Loucy (cell line): Measurements from ENCODE around the gene LOXL1.
A peak's percentile ranks its signal among the peaks of the same experiment; 100 is the strongest.

Source experiments
- H2AFZ ChIP-seq: fragments of 200-600 bp; sonication (generic); 2 replicates; pipeline ENCODE4 v1.6.0; 2016; ENCODE audit warnings: antibody characterized with exemption, mild to moderate bottlenecking, low read length, moderate library complexity
- H3F3A ChIP-seq: fragments of 200-600 bp; 2 replicates; pipeline ENCODE4 v1.6.0; 2016; ENCODE audit warnings: antibody characterized with exemption, low read depth, mild to moderate bottlenecking
- H3K27me3 ChIP-seq: fragments of 200-600 bp; sonication (generic); 2 replicates; pipeline ENCODE4 v1.6.1; 2014; ENCODE audit warnings: low read length, mild to moderate bottlenecking; ENCODE audit not compliant: insufficient read depth, poor library complexity, severe bottlenecking
- H3K36me3 ChIP-seq: fragments of 200-600 bp; sonication (generic); 2 replicates; pipeline ENCODE4 v1.6.1; 2016; ENCODE audit warnings: low read length; ENCODE audit not compliant: insufficient read depth
- H3K4me1 ChIP-seq: fragments of 200-600 bp; sonication (generic); 2 replicates; pipeline ENCODE4 v1.5.1; 2014; ENCODE audit warnings: low read length, mild to moderate bottlenecking; ENCODE audit not compliant: insufficient read depth, poor library complexity, severe bottlenecking
- H3K4me2 ChIP-seq: fragments of 200-600 bp; sonication (generic); 2 replicates; pipeline ENCODE4 v1.6.0; 2014; ENCODE audit warnings: antibody characterized with exemption, low read length, low read depth, mild to moderate bottlenecking; ENCODE audit not compliant: poor library complexity, severe bottlenecking
- H3K4me3 ChIP-seq: fragments of 200-600 bp; sonication (generic); 2 replicates; pipeline ENCODE4 v1.5.1; 2014; ENCODE audit warnings: low read length, mild to moderate bottlenecking, mixed read lengths; ENCODE audit not compliant: poor library complexity, severe bottlenecking
- H3K79me2 ChIP-seq: fragments of 200-600 bp; sonication (generic); 2 replicates; pipeline ENCODE4 v1.6.1; 2014; ENCODE audit warnings: low read length; ENCODE audit not compliant: insufficient read depth
- H3K9ac ChIP-seq: fragments of 200-600 bp; sonication (generic); 2 replicates; pipeline ENCODE4 v1.6.0; 2014; ENCODE audit warnings: mild to moderate bottlenecking, low read depth, low read length, moderate library complexity; ENCODE audit not compliant: poor library complexity, severe bottlenecking
- H3K9me2 ChIP-seq: fragments of 200-600 bp; sonication (generic); replicated peaks from 2 replicates; pipeline ENCODE4 v1.6.1; 2016; ENCODE audit warnings: low read depth, low read length, mixed read lengths
- H3K9me3 ChIP-seq: fragments of 200-600 bp; sonication (generic); 2 replicates; pipeline ENCODE4 v1.6.1; 2014; ENCODE audit warnings: mild to moderate bottlenecking, antibody characterized with exemption, low read length, low read depth; ENCODE audit not compliant: insufficient read depth
- H4K20me1 ChIP-seq: fragments of 200-600 bp; sonication (generic); 2 replicates; pipeline ENCODE4 v1.6.0; 2014; ENCODE audit warnings: antibody characterized with exemption, low read length, mild to moderate bottlenecking; ENCODE audit not compliant: insufficient read depth, poor library complexity, severe bottlenecking
- CTCF ChIP-seq: fragments of 200-600 bp; sonication (generic); conservative IDR thresholded peaks from 2 replicates; pipeline ENCODE4 v1.5.1; 2014; ENCODE audit warnings: mild to moderate bottlenecking, antibody characterized with exemption, low read length
- EZH2phosphoT487 ChIP-seq: fragments of 200-600 bp; IDR thresholded peaks from 2 replicates; pipeline ENCODE4 v1.6.1; 2018; ENCODE audit warnings: antibody characterized with exemption, mild to moderate bottlenecking, moderate library complexity, borderline replicate concordance

LOXL1 gene

DNA sequence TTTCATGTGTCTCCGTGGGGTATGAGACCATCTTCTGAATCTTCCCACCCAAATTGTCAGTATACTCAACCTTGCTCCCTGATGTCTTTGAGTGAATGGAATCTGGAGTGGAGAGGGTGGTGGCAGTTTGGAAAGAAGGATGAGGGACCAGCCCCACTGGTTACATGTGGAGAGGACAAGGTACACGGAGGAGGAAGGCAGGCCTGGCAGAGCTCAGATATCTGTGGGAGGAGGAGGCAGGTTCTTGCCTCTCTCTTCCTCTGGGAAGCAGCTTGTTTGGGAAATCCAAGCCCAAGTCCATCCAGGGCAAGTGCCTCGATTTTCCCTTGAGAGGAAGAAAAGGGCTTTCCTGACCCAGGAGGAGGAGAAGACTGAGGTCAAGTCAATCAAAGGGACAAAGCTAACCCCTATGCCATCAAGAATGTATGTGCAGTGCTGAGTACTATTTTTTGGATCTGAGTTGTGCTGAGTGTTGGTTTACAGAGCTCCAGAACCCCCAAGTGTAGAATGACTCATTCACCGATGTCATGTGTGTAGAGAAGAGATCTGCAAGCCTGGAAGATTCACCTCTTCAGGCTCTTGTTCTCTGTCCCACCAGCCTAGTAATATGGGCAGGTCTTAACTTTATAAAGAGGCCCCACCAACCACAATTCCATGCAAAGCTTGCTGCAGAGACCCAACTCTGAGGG lies 19.8 kb upstream of the LOXL1 start:
- H2AFZ ChIP-seq: peak overlapping the region; percentile 53; the same call in 1 of the 2 replicates
- H3K9me3 ChIP-seq: no peaks in the 10 kb centered on the region
- peaks cover 26% of the 10 kb centered on the region for H3K4me1 ChIP-seq
- no peaks in the 10 kb centered on the region for H3F3A ChIP-seq
- H3K79me2 ChIP-seq: no peaks in the 10 kb centered on the region
- H4K20me1 ChIP-seq: no peaks in the 10 kb centered on the region
- H3K27me3 ChIP-seq: no peaks in the 10 kb centered on the region
- H3K4me2 ChIP-seq: no peak overlapping the region
- no peak overlapping the region for H3K4me3 ChIP-seq
- TF ChIP-seq EZH2phosphoT487 (no peak), CTCF (no peak)
- no peaks in the 10 kb centered on the region for H3K36me3 ChIP-seq
- H3K9me2 ChIP-seq: no peaks in the 10 kb centered on the region
- no peak overlapping the region for H3K9ac ChIP-seq

GRCh38 chr15:73907035-73907408 lies 19.2 kb upstream of the LOXL1 start:
- H3K9ac ChIP-seq: no peak overlapping the region

GRCh38 chr15:73908030-73908821 lies 18.0 kb upstream of the LOXL1 start:
- H2AFZ ChIP-seq: peak overlapping the region; percentile 52; the same call in 1 of the 2 replicates
- H3K9me2 ChIP-seq: no peaks in the 10 kb centered on the region
- no peak overlapping the region for H3K4me3 ChIP-seq
- peaks cover 34% of the 10 kb centered on the region for H3K4me1 ChIP-seq
- H3K36me3 ChIP-seq: no peaks in the 10 kb centered on the region
- no peak overlapping the region for H3K4me2 ChIP-seq
- no peaks in the 10 kb centered on the region for H4K20me1 ChIP-seq
- no peaks in the 10 kb centered on the region for H3K27me3 ChIP-seq
- H3K9me3 ChIP-seq: no peaks in the 10 kb centered on the region
- no peaks in the 10 kb centered on the region for H3F3A ChIP-seq
- no peaks in the 10 kb centered on the region for H3K79me2 ChIP-seq
- TF ChIP-seq EZH2phosphoT487 (no peak), CTCF (peak; percentile 94)
- no peak overlapping the region for H3K9ac ChIP-seq

More at GRCh38 chr15:73907035-73907408, 19.2 kb upstream of the LOXL1 start:
- Histone ChIP-seq H3K4me1 (peaks cover 31% of the 10 kb centered on the region), H3K4me3 (no peak overlapping the region), H3K79me2 (no peaks in the 10 kb centered on the region), H3K27me3 (no peaks in the 10 kb centered on the region), H3K9me3 (no peaks in the 10 kb centered on the region), H4K20me1 (no peaks in the 10 kb centered on the region), H3K36me3 (no peaks in the 10 kb centered on the region), H3K4me2 (no peak overlapping the region), H3K9me2 (no peaks in the 10 kb centered on the region), H3F3A (no peaks in the 10 kb centered on the region), H2AFZ (peak overlapping the region; percentile 53)
- no peak for TF ChIP-seq EZH2phosphoT487
- no peak for TF ChIP-seq CTCF
